Activated T-helper 9 cell treated with anti-CD3 and anti-CD28 coated beads, Interleukin-2, amount 50 U/mL, for 16 hours (primary cell): ENCODE results near the gene REXO1.

ENCODE experiments used
- DNase-seq: peaks from one replicate; pipeline ENCODE4 v3.0.0-alpha.2; 2020; ENCODE audit warnings: low read depth

REXO1 gene

DNA sequence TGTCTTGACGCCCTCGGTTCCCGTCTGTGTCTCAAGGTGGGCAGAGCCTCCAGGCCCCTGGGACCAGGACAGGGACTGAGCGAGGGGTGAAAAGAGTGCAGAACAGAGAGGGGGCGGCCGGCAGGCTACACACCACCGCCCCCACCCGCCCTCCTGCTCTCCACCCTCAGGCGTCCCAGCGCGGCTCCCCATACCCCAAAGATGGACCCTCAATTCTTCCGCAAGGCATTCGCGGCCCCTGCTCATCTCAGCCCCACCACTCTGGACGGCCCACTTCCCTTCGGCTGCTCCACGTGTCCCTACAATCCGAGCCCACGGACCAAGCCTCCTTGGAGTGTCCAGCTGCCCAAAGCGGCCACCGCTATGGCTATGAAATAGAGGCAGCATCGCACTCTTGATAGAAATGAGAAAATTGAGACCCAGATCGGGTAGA is 13.3 kb upstream of the REXO1 start:
- no peak for DNase-seq

DNA sequence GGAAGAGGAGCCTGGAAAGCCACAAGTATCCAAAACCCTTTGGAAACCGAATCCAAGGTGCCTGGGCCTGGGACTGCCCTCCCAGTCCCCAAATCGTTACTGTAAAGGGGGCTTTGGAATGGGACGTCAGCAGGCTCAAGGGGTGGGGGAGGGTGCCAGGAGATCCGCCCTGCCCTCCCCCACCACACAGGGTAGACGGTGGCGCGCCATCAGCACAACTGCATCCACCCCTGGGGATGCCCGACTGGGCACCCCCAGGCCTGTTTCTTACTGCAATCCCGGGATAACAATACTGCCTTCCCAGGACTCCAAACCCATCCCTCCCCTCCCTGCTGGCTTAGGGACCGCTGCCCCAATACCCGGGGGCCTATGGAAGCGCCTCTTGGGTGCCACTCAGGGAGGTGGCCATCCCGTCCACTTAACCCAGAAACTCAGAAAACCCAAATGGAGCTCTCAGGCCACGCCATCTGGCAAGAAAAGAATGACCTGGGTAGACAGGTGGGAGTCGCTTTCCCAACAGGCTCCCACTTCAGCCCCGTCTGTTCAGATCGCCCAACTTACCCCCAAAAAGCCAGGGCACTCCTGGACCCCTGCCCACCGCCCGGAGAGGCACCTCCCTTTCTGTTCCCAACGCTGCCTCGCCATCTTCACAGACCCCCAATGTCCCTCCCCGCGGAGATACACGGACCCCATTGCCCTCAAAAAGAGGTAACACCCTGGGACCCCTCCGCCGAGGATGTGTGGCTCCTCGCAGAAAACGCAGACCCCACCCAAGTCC is 12.7 kb upstream of the REXO1 start:
- no peak for DNase-seq

DNA sequence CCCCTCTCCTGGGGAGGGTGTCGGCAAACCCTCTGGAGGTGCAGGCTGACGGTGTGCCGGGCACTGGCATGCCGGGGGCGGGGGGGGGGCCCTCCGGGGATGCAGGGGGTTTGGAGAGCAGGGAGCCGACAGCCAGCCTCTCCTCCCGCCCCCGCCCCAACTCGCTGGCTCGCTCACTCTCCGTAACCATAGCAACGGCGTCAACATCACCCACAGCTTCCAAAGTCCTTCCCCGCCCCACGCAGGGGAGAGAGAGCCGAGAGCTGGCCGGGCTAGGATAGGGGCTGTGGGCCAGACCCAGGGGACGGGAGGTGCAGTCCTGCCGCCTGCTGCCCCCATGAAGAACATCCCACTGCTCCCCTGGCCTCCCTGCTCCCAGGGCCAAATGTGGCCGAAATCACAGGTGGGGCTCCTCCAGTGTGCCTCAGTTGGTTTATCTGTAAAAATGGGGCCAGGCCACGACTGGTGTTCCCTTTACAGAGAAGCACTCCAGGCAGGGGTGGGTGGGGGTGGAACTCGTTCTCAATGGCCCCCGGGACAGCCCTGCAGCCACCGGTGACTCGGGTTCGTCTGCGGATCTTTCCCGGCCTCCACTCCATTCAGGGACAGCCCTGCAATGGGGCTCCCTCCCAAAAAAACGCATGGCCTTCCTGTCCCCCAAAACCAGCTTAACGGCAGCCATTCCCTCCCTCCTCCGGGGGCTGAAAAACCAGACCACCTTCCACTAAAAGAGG is 11.9 kb upstream of the REXO1 start:
- peak; percentile 53 for DNase-seq

DNA sequence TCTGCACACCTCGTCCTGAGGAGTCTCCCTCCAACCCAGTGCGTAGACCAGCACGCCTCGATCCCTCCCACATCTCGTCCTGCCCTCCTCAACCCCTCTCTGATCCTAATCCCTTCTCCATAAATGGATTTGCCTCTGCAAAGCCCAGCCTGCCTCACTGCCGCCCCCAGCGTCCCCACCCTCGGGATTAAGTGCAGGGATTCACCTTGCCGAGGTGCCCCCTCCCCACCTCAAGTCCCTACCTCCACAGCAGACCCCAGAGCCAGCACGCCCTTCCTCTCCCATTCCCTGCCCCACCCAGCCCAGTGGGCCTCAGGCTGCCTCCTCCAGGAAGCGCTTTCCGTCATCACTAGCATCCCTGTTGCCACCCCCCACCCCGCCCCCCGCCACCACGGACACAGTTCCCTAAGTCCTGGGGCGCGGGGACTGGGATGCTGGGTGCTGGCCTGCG is 11.1 kb upstream of the REXO1 start:
- no peak for DNase-seq

DNA sequence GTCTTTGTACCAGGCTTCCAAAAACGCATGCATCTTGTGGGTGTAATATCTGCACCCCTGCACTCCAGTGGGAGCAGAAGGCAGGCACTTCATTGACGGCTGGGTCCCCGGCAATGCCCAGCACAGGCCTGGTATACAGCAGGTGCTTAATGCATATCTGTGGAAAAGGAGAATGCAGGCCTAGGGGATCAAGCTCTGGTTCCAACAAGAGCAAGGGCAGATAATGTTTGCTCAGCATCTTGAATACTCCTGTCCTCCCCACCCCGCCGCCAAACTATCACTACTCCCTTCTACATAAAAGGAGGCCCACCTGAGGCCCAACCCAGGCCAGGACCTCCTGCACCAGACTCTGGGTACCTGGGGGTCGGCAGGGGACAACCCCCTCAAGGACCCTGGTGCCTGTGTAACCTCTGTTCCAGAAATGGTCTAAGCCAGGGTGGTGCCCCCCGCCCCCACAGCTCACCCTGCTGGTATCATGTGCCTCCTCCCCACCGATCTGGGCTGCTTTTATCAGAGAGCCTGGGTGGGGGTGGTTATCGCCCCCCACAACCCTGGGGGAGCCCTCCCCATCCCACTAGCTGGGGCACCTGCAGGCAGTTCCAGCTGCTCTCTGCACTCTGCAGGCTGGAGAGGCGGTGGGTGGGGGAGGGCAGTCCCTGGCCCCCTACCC is 10.3 kb upstream of the REXO1 start:
- DNase-seq, result no peak

DNA sequence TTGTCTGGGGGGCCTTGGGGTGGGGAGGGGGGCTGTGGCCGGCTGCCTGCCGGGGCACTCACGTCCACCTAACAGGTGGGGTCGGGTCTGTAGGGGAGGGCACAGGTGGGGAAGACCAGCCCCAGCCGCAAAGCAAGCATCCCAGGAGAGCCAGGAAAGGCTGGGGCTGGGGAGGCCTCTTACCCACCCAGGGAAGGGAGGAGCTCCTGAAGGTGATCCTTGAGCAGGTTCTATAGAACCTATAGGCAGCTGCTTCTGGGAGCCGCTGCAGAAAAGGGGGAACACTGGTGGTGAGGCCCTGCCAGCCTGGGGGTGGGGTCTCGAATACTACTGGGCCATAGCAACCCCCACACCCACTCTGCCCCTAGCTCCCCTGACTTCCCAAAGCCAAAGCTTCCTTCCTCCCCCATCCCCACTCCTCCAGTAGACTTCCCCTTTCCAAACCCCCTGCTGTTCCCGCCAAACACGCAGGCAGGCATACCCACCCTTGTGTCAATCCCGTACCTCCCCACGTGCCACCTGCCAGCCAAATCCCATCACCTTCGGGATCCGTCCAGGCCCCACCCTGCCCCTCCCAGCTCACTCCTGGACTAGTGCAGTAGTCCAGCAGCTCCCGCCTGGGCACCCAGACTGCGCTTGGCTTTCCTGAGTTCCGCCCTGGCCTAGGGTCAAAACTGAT is 9.5 kb upstream of the REXO1 start:
- DNase-seq, result no peak

DNA sequence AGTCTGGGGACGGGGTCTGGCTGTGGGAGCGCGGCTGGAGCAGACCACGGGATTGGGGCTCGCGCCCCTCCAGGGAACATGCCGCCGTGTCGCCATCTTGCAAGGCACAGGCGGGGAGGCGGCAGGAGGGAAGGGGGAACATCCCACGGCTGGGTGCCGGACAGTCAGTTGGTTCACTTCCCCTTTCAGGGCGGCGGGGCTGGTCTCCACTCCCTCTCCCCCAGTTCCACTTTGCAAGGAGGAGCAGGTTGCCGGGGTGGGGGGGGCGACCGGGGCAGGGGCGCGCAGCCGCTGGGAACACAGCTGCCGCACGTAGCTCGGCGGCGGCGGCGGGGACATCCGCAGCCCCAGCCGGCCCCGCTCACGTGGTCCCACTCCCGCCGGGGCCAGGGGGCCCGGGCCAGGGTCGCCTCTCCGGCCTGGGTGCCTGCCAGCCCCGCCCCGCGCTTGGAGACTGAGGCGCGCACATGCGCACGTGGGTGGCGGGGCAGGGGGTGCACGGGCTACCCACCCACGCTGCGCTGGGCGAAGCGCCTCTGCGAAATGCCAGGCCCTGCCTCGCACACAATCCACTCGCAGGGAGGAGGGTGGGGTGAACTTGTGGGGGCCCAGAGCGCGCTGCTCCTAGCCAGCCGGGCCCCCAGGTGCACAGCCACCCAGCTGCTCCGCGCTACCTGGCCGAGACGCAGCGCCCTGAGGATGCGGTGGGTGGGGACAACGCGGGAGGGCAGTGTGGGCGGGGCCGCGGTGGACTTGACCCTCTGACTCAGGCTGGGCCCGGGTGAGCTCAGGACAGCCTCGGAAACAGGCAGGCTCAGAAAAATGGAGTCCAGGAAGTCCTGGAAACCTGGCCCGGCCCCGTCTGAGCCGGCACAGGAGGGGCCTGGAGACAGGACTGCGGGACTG is 8.7 kb upstream of the REXO1 start:
- no peak for DNase-seq

DNA sequence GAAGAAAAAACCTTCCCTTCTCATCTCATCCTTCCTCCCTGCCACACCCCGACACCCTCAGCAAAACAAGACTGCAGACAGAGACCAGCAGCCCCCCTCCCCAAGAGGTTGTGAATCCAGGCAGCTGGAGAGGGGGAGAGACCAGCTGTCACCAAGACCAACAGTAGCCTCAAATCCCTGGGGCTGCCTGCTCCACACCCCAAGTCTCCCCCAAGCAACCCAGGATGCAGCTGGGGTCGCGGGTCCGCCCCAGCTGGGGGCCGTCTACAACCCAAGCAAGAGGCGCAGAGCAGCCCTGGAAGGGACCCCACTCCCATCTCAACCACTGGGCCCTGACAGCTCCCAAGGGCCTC is 8.0 kb upstream of the REXO1 start:
- no peak for DNase-seq

DNA sequence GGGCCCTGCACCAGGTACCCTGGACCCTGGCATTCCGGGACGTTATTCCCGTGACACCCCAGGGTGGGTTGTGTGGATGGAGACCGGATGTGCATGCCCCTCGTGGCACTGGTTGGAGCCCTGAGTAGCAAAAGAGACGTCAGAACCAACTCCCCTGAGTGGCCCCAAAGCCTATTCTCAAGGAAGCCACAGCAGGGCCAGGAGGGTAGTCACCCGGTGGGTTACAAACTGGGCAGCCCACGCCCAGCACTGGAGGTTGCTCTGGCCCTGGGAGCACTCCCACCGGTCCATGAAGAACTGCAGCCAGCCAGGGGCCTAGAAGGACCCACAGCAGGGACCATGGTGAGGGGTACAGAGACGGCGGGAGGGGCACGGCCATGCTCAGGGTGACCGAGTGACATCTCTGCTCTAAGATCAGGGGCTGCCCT is 7.6 kb upstream of the REXO1 start:
- no peak for DNase-seq

DNA sequence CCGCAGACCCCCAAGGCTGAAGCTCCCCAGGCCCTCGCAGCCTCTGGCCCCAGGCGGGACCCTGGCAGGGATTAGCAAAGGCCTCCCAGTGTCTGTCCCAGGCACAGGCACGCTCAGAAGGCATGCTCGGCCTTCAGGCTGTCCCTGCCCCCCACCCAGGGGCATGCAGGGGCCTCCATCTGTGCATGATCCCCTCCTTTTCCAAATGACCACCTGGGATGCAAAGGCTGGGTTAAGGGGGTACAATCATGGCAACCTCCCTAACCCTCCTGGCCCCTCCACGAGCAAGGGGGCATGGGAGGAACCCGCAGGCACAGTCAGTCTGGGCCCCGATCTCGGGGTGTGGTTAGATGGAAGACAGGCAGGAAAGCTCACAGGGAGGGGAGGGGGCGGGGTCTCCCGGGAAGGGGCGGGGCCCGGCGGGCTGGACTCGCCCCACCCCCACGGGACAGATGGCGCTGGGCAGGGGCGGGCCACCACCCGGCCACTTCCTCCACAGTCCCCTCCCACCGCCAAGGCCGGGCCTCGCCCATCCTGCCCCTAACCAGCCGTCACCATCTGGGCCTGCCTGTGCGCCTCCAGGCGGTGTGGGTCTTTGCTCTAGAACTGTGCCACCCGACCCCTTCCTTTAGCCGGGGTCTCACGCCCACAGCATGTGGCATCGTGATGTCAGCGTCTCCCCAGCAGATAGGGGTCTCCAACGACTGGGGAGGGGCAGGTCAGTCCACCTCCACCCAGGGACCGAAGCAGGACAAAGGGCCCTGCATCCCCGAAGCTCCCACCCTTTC is 7.0 kb upstream of the REXO1 start:
- DNase-seq, result peak; percentile 66

DNA sequence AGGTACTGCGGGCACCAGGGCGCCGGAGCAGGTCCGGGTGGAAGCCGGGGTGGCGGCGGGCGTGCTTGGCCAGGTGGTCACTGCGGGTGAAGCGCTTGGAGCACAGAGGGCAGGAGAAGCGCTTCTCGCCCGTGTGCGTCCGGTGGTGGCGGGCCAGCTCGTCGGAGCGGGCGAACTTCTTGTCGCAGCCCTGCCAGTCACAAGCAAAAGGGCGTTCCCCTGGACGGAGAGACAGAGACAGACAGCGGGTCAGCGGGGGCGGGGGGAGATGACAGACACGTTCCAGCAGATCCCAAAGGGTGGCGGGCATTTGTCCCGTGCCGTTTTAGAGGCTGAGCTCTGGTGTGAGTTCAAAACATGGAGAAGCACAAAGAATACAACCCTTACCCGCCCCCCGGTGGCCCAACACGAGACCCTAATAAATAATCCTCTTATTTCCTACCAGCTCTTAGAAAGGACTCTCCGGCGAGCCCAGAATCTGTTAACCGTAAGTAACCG is 6.3 kb upstream of the REXO1 start:
- no peak for DNase-seq

DNA sequence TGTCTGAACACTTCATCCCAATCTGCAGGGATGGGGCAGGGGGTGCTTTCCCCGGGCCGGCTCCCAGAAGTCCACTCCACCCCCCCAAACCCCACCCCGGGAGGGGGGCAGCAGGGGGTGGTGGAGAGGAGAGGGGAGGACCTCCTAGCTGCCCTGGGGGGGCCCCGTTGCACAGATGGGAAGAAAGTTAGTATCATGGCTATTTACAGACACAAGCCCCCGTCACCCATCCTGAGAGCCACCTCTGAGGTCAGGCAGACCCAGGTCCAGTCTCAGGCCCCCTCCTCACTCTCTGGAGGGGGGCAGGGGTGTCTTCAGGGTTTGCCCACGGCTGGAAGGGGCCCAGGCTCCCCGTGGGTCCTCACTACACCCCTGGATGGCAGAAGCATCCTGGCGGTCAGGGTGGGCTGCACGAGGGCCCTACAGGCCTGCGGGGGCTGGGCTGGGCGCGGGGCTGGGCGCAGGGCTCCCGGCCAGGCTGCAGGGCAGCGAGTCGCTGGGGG is 5.8 kb upstream of the REXO1 start:
- no peak for DNase-seq

DNA sequence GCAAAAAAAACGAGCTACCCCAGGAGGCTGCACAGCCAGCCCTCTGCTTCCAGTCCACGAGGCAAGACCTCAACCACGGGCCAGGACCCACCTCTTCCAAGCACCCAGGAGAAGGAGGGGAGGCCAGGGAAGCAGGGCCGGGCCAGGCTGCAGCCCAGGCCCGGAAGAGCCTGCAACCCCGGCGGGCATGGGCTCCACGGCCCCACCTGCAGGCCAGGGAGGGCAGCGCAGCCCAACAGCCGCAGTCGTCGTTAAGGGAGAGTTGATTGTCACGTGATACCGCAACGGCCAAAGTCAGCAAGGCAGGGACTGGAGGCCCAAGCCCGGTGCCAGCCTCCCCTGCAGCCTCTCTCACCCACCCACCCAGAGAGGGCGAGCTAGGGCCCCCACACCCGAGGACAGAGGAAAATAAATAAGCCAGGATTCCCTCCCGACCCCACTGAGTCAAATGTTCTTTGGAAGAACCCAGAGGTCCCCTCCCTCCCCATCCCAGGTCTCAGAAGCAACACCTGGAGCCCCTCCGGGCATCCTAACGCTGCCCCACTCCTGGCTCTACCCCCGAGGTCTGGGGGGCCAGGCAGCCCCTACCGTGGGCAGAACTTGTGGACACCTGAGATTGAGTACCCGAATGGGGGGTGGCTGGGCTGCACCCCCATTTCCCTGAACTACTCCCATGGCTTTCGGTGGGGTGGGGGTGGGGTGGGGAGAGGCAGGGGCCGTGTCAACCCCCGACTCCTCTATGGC is 5.2 kb upstream of the REXO1 start:
- DNase-seq, result peak; percentile 73

DNA sequence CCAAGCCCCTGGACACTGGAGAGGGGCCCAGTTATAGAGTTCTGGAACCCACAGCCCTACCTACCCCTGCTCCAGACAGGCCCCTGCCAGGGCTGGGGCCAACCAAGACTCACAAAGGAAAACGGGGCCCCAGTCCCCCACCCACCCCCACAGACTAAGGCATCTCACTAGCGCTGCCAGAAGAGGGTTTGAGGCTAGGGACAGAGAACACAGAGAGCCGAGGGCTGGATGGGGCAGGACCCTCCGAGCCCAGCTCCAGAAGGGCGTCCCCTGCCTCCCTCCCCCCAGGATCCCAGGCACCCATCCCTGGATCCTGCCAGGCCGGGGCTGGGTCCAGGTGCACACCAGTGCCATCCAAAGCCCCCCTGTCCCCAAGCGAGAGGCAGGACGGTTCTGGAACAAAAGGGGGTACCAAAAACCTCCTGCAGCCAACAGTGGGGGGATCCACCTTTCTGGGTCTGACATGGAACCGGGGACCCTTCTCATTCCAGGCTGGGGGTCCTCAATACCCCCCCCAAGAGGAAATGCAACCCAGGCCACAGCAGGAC is 4.4 kb upstream of the REXO1 start:
- no peak for DNase-seq

DNA sequence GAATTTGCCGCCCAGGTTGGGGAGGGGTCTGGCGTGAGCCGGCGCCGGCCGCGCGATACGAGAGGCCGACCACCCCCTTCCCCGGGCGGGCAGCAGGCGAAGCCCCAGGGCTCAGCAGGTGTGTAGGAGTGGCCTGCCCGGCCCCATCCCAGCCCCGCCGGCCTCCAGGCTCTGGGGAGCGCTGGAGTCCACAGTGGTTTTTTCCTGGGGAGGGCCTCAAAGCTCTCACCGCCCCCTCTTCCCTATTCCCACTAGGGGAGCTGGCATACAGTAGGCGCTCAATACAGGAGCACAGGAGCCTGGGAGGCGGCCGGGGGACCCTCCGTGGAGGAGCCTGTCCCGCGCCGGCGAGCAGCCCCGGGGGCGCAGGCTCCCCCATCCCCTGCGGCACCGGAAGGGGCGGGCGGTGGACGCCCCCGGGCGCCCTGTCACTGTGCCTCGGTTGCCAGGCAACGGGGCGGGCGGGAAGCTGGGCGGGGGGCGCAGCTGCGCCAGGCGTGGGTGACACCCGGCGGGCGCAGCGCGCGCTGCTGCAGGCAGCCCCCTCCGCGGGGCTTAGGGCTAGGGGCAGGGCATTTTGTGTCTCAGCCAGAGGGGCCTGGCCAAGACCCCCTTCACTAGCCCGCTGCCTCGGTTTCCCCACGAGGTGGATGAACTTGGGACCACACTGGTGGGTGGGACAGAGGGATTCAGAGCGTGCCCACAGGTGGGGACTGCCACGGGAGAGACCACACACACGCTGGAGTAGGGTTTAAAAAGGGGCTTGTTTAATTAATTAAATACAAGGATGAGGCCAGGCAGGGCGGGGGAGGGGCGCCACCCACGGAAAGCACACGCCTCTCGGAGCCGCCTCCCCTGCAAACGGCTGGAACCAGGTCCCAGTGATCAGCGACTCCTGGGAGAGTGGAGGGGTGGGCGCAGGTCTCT is 3.6 kb upstream of the REXO1 start:
- peak; percentile 42 for DNase-seq

DNA sequence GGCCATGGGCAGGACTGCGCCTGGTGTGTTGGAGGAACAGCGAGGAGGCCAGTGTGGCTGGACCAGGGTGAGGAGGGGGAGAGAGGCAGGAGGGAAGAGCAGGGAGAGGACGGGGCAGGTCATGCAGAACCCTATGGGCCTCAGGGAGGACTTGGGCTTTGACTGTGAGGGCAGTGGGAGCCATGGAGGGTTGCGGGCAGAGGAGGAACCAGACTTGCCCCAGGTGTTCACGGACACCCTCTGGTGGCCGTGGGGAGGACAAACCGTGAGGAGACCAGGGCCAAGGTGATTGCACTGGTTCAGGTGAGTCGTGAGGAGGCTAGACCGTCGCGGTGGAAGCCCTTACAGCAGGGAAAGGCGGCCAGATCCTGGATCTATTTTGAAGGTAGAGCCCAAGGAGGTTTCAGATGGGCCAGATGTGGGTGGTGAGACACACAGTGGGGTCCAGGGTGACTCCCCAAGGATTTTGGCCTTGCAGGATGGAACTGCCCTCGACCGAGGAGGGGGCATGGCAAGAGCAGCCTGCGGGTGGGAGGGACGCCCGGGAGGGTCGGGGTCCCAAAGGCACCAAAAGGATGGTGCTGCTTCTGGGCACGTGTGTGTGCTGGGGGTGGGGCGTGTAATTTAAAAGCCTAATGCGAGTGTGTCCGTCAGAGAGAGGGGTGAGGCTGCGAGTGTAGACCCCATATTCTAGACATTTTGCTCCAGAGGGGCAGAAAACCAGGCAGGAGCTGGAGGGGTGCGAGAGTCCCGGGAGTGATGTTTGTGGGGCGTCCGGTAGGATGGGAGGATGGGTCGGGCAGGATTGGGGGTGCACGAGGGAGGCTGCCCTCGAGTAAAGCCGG is 2.7 kb upstream of the REXO1 start:
- DNase-seq, result no peak

DNA sequence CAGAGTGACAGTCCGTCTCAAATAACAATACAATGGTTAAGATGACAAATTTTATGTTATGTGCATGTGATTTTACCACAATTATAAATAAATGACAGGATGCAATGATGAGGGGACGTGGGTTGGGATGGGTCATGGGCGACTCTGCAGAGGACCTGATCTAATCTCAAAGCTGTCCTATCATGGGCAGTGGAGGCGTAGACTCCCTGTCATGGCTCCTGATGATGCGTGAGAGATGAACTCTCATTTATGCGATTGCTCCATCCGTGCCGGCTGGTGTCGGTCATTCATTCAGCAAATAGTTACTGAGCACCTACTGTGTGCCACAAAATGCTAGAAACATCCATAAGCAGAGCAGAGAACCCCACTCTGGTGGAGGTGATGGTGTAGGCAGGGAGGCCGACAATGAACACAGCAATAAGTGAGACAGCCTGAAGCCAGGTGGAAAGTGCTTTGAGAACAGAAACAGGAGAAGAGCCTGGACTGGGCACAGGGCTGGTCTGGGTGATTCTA is 1.7 kb upstream of the REXO1 start:
- DNase-seq, result no peak
